Stimulated activated CD8-positive, alpha-beta memory T cell treated with anti-CD3 and anti-CD28 coated beads, Interleukin-7, amount 100 ng/mL, for 4 hours (primary cell): ENCODE measurements around the gene MYOM3.
"Not testable (repeated sequence)": the region's sequence is repeated elsewhere in the genome, so short reads cannot be mapped to it uniquely, and the experiment has no call there.

Experiments
- DNase-seq, 2 donors: peaks; one replicate each; pipeline ENCODE4 v3.0.0-alpha.2; 2020; ENCODE audit warnings: low read depth in 2 of 2

MYOM3 gene

GRCh38 chr1:24030976-24031516 is 80.9 kb downstream of the MYOM3 start:
- DNase-seq = not testable (repeated sequence)

DNA sequence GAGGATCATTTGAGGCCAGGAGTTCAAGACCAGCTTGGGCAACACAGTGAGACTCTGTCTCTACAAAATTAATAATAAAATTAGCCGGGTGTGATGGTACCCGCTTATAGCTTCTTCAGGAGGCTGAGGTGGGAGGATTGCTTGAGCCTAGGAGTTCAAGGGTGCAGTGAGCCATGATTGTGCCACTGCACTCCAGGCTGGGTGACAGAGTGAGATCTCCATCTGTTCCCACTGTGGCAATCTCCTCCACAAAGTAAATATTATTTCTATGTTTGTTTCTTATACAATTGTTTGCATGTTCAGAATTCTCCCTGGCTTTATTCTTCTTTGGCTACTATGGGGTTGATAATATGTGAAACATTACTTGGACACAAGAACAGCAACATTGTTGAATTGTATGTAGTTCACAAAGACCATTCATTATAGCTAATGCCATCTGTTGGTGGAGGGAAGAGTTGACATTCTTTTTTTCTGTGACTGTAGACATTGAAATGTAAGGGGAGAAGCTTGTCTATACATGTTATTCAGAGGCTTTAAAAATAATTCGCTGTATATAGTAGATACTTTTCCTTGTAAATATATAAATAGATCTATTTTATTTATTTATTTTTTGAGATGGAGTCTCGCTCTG is 84.0 kb downstream of the MYOM3 start:
- DNase-seq = no peak

DNA sequence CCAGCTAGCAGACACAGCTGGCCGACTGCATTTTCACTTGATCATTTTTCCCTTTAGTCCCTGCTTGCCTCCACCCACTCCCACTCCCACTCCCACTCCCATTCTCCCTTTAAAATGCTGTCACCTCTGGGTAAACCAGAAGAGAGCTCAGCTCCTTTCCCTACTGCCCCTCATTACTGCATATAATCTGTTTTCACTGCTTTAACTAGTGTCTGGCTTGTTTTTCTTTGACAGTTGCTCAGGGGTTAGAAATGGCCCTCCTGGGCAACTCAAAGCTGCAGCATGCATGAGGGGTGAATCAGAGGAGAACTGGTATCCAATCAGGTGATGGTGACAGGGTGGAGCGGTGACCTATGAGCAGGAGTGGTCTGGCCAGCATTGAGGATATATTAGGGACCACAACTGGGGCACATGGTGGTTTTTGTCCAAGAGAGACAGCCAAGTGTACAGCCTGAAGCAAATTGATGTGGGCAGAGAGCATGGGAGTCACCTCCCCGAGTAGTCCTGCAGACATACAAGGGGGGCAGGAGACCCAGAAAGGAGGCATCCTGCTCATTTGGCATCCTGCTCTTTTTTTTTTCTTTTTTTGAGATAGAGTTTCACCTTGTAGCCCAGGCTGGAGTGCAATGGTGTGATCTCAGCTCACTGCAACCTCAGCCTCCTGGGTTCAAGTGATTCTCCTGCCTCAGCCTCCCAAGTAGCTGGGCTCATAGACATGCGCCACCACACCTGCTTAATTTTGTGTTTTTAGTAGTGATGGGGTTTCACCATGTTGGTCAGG is 89.2 kb downstream of the MYOM3 start:
- no peak for DNase-seq

GRCh38 chr1:24021403-24022266 is 90.3 kb downstream of the MYOM3 start:
- DNase-seq = no peak

DNA sequence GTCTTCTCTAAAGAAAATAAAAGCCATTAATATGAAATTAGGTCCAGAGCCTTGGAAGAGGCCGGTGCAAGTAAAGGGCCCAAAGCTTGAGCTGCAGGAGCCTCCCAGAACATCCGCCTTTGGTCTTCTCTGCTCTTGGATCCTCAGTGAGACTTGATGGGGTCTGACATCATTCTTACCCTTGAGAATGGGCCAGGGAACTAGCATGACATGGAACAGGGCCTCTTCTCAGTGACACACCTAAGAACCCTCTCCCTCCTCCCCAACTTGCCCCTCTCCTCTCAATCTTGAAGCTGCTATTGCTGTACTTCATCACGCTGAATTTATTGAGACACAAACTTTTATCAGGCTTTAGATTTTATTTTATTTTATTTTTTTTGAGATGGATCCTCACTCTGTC is 91.5 kb downstream of the MYOM3 start:
- DNase-seq = no peak

GRCh38 chr1:24020025-24020424 is 91.9 kb downstream of the MYOM3 start:
- DNase-seq = no peak

DNA sequence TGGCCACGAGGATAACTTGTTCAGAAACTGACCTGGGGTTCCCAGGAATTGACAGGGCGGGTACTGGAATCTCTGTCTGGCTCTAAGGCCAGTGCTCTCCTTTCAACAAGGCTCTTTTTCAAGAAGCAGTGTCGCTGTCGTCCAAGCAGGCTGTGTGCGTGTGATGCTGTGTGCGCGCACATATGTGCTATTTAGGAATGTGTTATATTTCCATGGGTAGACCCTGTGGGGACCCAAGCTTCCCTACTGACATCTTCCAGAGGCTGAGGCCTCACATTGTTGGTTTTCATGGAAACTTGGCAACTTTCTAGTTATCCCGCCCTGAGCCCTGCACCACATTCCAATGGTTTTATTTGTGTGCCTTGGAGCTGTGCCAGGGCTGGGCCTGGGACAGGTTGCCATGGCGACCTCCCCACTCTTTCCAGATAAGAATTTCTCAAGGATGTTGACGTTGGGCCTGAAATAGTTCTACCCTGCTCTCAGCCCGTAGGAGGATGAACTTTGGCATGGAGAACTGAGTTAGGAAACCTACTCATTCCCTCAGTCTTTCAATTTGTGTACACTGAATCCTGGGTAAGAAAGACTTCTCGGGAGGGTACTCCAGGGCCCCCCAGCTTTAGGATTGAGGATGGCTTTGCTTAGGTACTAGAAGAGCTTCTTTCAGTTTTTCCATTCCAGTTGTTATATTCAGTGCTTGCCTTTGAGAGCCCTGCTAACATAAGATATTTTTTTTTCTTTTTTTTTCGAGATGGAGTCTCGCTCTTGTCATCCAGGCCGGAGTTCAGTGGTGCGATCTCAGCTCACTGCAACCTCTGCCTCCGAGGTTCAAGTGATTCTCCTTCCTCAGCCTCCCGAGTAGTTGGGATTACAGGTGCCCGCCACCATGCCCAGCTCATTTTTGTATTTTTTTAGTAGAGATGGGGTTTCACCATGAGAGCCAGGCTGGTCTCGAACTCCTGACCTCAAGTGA is 93.0 kb downstream of the MYOM3 start:
- DNase-seq = no peak

DNA sequence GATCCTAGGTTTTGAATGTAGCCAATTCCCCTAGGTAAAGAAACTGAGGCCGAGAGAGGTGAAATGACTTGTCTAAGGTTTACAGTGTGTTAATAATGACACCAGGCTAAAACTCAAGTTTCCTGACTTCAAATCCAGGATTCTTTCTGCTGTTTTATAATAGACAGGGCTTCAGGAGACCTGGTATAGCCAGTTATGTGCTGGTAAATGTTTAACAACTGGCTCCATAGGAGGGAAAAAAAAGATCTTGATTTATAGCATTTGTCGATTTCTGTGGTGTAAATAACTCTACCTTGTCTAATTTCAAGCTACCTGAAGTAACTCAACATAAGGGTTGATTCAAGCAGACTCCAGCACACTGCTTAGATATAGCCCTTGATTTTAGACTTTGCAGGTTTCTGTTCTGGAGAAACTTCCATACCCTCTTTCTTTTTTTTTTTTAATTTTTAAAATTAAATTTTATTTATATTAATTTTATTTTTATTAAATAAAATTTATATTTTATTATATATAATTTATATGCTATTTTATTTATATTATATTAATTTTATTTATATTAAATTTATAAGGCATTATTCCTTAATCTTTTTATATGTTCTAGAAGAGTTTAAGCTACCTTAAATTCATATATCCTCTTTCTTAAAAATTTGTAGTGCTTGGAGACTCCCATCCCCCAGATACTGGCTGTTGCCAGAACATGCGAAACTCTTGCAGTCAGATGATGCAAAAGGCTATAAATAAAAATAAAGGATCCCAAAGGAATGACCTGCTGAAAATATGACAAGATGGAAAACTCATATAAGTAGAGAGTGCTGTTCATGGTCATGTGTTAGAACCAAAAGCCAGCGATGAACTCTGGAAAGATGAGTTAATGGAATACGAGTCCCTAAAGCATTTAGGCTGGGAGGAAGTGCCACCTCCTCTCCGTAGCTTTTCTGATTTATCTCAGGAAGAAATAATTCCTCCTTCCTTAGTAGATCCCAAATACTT is 96.4 kb downstream of the MYOM3 start:
- no peak for DNase-seq

GRCh38 chr1:24012878-24013277 is 99.1 kb downstream of the MYOM3 start:
- DNase-seq = not testable (repeated sequence)

GRCh38 chr1:24010650-24011049 is 101.3 kb downstream of the MYOM3 start:
- no peak for DNase-seq

- no peak for DNase-seq
Observed at GRCh38 chr1:24009406-24009805, 102.5 kb downstream of the MYOM3 start.

DNA sequence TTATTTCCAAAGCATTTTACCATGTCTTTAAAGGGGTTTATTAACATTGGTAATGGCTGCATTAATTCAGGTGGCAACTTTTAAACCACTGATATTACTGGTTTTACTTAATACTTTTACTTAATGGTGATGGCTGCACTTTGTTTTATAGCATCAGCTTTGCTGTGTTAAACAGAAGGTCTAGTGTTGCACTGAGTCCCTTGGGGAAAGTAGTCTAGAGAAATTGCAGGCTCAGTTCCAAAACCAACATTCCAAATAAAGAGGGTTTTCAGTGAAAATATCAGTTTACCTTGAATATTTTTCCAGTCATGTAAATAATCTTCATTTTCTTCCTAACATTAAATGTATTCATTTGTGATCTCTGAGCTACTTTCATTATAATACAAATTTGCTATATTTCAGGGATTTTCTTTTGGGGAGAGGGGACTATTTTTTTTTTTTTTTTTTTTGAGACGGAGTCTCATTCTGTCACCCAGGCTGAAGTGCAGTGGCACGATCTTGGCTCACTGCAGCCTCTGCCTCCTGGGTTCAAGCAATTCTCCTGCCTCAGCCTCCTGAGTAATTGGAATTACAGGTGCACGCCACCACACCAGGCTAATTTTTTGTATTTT is 103.3 kb downstream of the MYOM3 start:
- not testable (repeated sequence) for DNase-seq

GRCh38 chr1:24007079-24007478 is 104.9 kb downstream of the MYOM3 start:
- DNase-seq = no peak
